ENCODE results near the gene OR4M2.
"Not testable (repeated sequence)": the region's sequence is repeated elsewhere in the genome, so short reads cannot be mapped to it uniquely, and the experiment has no call there.

The OR4M2 gene

GRCh38 chr15:22080227-22080626, at the start of gene OR4M2:
TSS of gene OR4M2 (plus strand) at chr15:22080527. CDS start at chr15:22080625, 98 bp downstream.
- not testable (repeated sequence) for DNase-seq (ENCODE audit: low read depth); H3K4me3 ChIP-seq (ENCODE audit: low read depth, low read length)

- not testable (repeated sequence) for H3K4me3 ChIP-seq (ENCODE audit: low read depth, low read length); DNase-seq (ENCODE audit: low read depth)
Observed at GRCh38 chr15:22069267-22069666, 11.1 kb upstream of the OR4M2 start.

GRCh38 chr15:22081386-22081785, 1.1 kb downstream of the OR4M2 start:
- not testable (repeated sequence) for H3K4me3 ChIP-seq (ENCODE audit: low read depth, low read length); DNase-seq (ENCODE audit: low read depth)

- H3K4me3 ChIP-seq (ENCODE audit: low read depth, low read length); DNase-seq (ENCODE audit: low read depth): not testable (repeated sequence)
Observed at GRCh38 chr15:22098616-22099253, 18.4 kb downstream of the OR4M2 start.

GRCh38 chr15:22099289-22099891, 19.1 kb downstream of the OR4M2 start:
- DNase-seq (ENCODE audit: low read depth); H3K4me3 ChIP-seq (ENCODE audit: low read depth, low read length): not testable (repeated sequence)

- not testable (repeated sequence) for H3K4me3 ChIP-seq (ENCODE audit: low read depth, low read length); DNase-seq (ENCODE audit: low read depth)
Observed at GRCh38 chr15:22122033-22122432, 41.7 kb downstream of the OR4M2 start.
